ENCODE measurements around the gene SERP2. TPM values are rescaled to one million over a fixed set of nuclear protein-coding genes. Genes with fewer than 3 reads are reported as not detected.
A peak's percentile ranks its signal among the peaks of the same experiment; 100 is the strongest.

The SERP2 gene
- total and polyA plus RNA-seq, 2 donors (not counting 3 experiments of a cell fraction or from before 2014, with no cell fraction given): 0.30 TPM; not detected in 1

- dilution Hi-C loops (cut with MboI; ENCODE audit: extremely low pct_ligation_motif_present, low sequenced_read_pairs): no loop called here
- Histone ChIP-seq H4K20me1 (replicated peaks; ENCODE audit: control insufficient read depth, extremely low read depth, insufficient read depth, low read length) (peaks cover 2% of the 10 kb centered on the region), H3K4me2 (ENCODE audit: insufficient read depth, low read length) (peak overlapping the region; percentile 100), H3K36me3 (ENCODE audit: control insufficient read depth in 2 of 2, extremely low read depth in 1 of 2, insufficient read depth in 2 of 2, low read length in 2 of 2) (peaks cover 9 to 15% of the 10 kb centered on the region in 2 experiments), H3K27me3 (ENCODE audit: control insufficient read depth in 2 of 2, insufficient read depth in 2 of 2, low read length in 2 of 2) (no peaks in the 10 kb centered on the region), H3K9me3 (replicated peaks; ENCODE audit: control insufficient read depth, insufficient read depth, low read length) (no peaks in the 10 kb centered on the region), H3K9ac (replicated peaks; ENCODE audit: extremely low read depth, insufficient read depth, low read length) (peak overlapping the region; percentile 99), H3K79me2 (ENCODE audit: control insufficient read depth, insufficient read depth, low read length) (peaks cover 13% of the 10 kb centered on the region), H3K4me3 (replicated peaks in 1 of 3; ENCODE audit: insufficient read depth in 1 of 3, low read depth in 1 of 3, low read length in 3 of 3) (peak overlapping the region; percentile 86 to 99 (median 99)), H3K4me1 (ENCODE audit: control insufficient read depth, extremely low read depth, insufficient read depth, low read length) (peaks cover 16% of the 10 kb centered on the region), H3K27ac (ENCODE audit: insufficient read depth, low read depth, low read length) (peak overlapping the region; percentile 95), H3K9me1 (replicated peaks; ENCODE audit: control insufficient read depth, extremely low read depth, insufficient read depth, low read length) (no peaks in the 10 kb centered on the region), H2AFZ (ENCODE audit: low read depth, low read length) (no peak overlapping the region)
- intact Hi-C loops (cut with micrococcal nuclease): loop anchor here (1.0 kb wide), 5 partner anchors 72 to 294 kb away; no protein-coding TSS in a partner anchor
- POLR2A ChIA-PET: interaction anchor here (0.7 to 3.0 kb wide), 19 partner anchors 9 to 557 kb away, joined by 3 to 35 read pairs (median 4); partner anchors contain the start of genes CCDC122 and LACC1
- BruUV-seq (replicated peaks): no TSS peak
- FAIRE-seq (no peak), DNase-seq (ENCODE audit: low read depth, low spot score) (peak; percentile 12)
- CTCF ChIA-PET: interaction anchor here (0.9 to 7.2 kb wide), 16 partner anchors 10 to 530 kb away, joined by 3 to 121 read pairs (median 8); no protein-coding TSS in a partner anchor
- TF ChIP-seq MAX (IDR thresholded peaks at IDR 0.05; ENCODE audit: insufficient read depth, insufficient read length) (no peak), GATA2 (IDR thresholded peaks at IDR 0.05; ENCODE audit: insufficient read depth, insufficient read length, low read depth, low read length) (no peak), POLR2AphosphoS5 (IDR thresholded peaks at IDR 0.05; ENCODE audit: insufficient read depth, low read depth, low read length) (no peak), FOS (IDR thresholded peaks at IDR 0.05; ENCODE audit: borderline replicate concordance, insufficient read depth, low read length) (no peak), MYC (IDR thresholded peaks at IDR 0.05; ENCODE audit: low read depth, low read length) (no peak), JUN (IDR thresholded peaks at IDR 0.05; ENCODE audit: borderline replicate concordance, insufficient read depth, insufficient read length, low read depth) (no peak), POLR2A (IDR thresholded peaks at IDR 0.05; ENCODE audit: low read depth, low read length) (no peak)
- TF ChIP-seq, protein P1, sequence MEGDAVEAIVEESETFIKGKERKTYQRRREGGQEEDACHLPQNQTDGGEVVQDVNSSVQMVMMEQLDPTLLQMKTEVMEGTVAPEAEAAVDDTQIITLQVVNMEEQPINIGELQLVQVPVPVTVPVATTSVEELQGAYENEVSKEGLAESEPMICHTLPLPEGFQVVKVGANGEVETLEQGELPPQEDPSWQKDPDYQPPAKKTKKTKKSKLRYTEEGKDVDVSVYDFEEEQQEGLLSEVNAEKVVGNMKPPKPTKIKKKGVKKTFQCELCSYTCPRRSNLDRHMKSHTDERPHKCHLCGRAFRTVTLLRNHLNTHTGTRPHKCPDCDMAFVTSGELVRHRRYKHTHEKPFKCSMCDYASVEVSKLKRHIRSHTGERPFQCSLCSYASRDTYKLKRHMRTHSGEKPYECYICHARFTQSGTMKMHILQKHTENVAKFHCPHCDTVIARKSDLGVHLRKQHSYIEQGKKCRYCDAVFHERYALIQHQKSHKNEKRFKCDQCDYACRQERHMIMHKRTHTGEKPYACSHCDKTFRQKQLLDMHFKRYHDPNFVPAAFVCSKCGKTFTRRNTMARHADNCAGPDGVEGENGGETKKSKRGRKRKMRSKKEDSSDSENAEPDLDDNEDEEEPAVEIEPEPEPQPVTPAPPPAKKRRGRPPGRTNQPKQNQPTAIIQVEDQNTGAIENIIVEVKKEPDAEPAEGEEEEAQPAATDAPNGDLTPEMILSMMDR (IDR thresholded peaks at IDR 0.05; ENCODE audit: extremely low read depth in 1 of 2, insufficient read depth in 1 of 2, low read depth in 1 of 2, low read length in 2 of 2): no peak
These were observed 62.4 kb downstream of the SERP2 start for GRCh38 chr13:44435919-44436510.

Measured in endothelial cell of umbilical vein (primary cell).